ENCODE data around the gene NOG.

Gene NOG

DNA sequence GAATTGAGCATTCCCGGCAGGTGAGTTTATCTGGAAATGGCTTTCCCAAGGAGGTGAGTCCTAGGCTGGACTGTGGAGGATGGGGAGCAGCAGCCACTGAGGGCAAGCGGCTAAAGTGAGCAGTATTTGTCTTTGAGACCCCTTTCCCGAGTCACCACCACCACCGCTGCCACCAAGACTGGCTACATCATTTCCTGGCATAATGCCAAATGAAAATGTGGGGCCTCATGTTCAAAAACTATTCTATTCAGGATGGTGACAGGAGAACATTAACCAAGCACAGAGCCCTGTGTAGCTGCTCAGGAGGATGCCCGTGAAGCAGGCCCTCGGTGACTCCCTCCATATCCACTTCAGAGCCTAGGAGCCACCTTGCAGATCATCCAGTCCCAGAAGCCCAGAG lies 46.0 kb downstream of the NOG start:
- no peak for DNase-seq

DNA sequence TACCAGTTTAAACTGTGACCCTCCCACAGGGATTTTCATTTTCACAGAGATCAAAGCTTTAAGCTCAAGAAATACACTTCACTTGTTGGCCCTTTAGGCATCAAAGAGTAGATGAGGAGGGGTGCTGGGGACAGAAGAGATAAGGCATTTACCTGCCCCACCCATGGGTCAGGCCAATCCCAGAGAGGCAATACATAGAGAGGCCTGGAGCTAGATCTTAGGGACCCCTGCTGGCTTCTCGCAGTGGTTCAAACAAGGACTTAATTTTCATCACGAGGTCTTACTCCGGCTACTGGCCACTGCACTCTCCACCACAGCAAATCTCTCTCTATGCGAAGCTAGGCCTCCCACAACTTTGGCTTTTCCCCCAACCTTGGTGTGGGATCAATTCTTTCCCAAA lies 46.6 kb downstream of the NOG start:
- DNase-seq = no peak

DNA sequence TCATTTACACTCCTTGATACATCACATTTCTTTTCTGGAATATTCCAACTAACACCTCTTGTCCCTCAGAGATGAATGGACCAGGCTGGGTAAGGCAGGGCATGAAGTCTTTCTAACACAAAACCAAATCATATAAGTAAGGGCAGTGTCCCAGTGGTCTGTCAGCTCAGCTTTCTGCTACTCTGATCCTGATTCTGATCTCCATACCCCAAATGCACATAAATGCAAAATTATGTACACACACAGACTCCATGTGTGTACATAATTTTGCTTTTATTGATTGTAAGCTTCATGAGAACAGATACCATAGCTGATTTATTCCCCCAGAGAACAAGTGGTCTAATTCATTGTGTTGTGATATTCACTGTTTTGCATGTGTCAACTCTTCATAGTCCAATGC lies 47.9 kb downstream of the NOG start:
- DNase-seq = no peak

DNA sequence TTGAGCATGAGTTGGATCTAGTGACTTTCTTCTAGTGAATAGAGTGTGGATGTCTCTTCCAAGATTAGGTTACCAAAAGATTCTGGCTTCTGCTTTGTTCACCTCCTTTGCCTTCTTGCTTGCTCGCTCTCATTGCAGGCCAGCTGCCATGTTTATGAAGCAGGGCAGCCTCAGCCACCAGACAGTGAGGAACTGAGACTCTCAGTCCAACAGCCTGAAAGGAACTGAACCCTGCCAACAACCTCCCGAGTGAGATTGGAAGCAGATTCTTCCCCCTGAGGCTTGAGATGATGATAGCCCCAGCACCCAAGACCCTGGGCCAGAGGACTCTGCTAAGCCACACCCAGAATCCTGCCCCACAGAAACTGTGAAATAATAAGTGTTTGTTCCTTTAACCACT lies 48.4 kb downstream of the NOG start:
- no peak for DNase-seq

DNA sequence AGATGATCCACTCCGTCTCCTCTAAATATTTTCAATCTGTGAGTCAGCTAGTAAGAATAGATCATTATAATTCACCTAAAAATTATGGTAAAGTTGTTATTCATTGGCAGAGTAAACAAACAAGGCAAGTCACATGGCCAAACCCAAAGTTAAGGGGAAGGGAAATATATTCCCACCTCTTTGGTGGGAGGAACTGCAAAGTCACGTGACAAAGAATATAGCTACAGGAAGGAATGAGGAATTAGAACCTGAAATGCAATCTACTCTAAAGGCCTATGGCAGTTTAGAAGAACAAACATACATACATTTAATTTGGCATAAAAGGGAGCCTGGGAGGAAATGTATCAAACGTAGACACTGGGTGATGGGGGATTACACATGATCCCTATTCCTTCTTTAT lies 48.9 kb downstream of the NOG start:
- DNase-seq = no peak

Measured in NCI-H1048 (cell line).